Peyer's patch (tissue), 4 donors: ENCODE results near the gene NFATC3.

ENCODE experiments used
- POLR2A ChIP-seq, 2 donors: fragments of 450-650 bp; IDR thresholded peaks; one replicate each; pipeline ENCODE4 v1.5.1; 2017; ENCODE audit warnings: antibody characterized with exemption in 2 of 2, mild to moderate bottlenecking in 2 of 2, moderate library complexity in 2 of 2
- TF ChIP-seq, protein P1 (sequence below), 6 experiments: fragments of 450-650 bp in 4 of 6; fragments of 200-600 bp in 2 of 6; sonication (generic) in 1 of 6; IDR thresholded peaks; one replicate each; pipeline ENCODE4 v1.5.1; 2017 to 2019; ENCODE audit warnings: antibody characterized with exemption in 6 of 6, mild to moderate bottlenecking in 3 of 6, moderate library complexity in 1 of 6

DNA sequence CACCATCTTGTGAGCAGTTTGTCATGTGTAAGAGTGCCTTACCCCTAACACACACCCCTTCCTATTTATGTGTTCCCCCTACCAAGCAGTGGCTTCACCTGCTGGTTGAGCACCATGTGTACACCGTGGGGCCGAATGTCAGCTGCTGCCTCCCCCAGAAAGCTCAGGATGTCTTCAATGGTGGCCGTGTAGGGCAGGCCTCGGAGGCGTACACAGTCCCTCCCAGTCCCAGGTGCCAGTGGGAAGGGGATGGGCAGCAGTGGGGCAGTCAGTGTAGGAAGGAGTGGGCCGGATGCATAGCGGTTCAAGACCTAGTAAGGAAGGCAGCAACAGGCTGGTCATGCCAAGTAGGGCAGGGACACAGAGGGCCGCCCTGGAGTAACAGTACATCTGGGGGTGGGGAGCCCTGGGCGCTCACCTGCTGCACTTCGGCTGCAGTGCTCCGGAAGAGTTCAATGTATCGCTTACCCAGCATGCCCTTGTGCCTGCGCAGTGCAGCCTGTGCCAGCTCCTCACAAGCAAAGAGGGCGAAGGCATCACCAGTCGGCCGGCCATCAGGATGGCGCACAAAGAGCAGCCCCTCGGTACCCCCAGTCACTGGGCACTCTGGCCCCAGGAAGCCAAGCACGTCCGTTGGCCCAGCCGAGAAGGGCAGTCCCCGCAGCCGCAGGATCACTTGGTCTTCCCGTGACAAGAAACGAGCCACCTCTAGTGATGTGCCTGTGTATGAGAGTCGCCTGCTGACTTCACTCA lies 146.4 kb downstream of the NFATC3 start:
- TF ChIP-seq POLR2A (IDR thresholded peaks at IDR 0.05) = no peak
- TF ChIP-seq, protein P1, sequence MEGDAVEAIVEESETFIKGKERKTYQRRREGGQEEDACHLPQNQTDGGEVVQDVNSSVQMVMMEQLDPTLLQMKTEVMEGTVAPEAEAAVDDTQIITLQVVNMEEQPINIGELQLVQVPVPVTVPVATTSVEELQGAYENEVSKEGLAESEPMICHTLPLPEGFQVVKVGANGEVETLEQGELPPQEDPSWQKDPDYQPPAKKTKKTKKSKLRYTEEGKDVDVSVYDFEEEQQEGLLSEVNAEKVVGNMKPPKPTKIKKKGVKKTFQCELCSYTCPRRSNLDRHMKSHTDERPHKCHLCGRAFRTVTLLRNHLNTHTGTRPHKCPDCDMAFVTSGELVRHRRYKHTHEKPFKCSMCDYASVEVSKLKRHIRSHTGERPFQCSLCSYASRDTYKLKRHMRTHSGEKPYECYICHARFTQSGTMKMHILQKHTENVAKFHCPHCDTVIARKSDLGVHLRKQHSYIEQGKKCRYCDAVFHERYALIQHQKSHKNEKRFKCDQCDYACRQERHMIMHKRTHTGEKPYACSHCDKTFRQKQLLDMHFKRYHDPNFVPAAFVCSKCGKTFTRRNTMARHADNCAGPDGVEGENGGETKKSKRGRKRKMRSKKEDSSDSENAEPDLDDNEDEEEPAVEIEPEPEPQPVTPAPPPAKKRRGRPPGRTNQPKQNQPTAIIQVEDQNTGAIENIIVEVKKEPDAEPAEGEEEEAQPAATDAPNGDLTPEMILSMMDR (IDR thresholded peaks at IDR 0.05) = no peak
